Measurements from ENCODE around the gene GPR171. TPM values are rescaled to one million over a fixed set of nuclear protein-coding genes. Genes with fewer than 3 reads are reported as not detected.

Gene GPR171
- total RNA-seq, 2 experiments from 2014 or later, result 144 to 181 TPM

DNA sequence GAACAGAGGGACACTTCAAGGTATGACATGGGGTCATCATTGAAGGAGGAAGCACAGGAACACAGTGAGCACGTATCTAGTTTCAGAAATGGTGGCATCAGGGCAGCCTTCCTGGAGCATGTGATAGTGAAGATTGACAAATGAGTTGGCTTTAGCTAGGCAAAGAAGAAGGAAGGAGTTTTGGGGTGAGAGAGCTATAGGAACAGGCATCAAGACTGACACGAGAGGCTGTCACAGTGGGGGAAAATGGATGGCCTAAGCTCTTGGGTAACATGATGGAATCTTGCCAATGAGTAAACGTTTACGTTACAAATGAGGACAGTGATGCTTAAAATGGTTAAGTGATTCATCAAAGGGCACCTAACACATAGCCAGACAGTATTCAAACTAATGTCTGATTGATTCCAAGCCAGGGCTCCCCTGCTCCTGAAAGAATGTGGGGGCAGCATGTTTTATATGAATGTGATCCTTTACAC lies 23.1 kb upstream of the GPR171 start:
- Mint-ChIP-seq H3K27ac (peak overlapping the region; percentile 6), H3K4me3 (no peak overlapping the region), H3K4me1 (peaks cover 55% of the 10 kb centered on the region), H3K36me3 (ENCODE audit: low read depth) (peaks cover 16% of the 10 kb centered on the region), H3K27me3 (no peaks in the 10 kb centered on the region), H3K9me3 (peaks cover 12% of the 10 kb centered on the region)
- no peak for DNase-seq
- CTCF ChIA-PET, result interaction anchor here (1.1 to 5.7 kb wide), 6 partner anchors 15 to 70 kb away, joined by 3 to 55 read pairs (median 8); partner anchors contain the start of gene P2RY14
- POLR2A ChIA-PET, result no interaction called here

DNA sequence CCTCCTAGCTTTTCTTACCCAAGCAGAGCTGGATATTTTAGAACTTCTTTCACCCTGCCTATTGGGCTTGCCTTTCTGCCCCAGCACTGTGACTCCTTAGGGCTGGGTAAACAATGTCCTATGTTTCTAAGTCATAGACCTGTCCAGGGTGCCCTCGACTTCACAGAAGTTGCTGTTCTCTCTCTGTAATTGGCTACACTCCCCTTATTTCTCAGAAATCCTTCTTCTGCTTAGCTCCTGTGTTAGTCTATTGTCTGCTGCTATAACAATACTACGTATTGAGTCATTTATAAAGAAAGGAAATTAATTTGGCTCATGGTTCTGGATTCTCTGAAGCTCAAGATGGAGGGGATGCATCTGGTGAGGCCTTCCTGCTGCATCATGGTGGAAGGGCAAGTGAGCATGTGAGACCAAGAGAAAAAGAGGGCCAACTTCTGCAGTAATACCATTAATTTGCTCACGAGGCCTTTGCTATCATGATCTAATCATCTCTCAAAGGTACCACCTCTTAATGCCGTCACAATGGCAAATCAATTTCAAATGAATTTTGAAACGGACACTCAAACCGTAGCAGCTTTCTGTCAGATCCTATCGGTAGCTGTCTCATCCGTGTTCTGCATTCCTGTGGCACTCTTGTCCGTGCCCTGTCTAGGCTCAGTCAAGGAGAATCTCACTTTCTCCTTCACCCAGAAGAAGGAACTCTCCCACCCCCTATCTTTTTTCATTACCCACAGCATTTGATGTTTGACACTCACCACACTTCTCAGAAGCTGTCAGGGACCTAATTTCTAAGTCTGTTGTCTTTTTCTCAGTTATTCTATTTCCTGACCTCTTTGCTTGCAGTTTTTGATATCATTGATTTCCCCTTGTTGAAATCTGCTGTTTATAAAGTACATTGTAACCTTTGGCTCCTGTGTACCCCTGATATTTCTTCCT lies 22.3 kb upstream of the GPR171 start:
- POLR2A ChIA-PET, result no interaction called here

DNA sequence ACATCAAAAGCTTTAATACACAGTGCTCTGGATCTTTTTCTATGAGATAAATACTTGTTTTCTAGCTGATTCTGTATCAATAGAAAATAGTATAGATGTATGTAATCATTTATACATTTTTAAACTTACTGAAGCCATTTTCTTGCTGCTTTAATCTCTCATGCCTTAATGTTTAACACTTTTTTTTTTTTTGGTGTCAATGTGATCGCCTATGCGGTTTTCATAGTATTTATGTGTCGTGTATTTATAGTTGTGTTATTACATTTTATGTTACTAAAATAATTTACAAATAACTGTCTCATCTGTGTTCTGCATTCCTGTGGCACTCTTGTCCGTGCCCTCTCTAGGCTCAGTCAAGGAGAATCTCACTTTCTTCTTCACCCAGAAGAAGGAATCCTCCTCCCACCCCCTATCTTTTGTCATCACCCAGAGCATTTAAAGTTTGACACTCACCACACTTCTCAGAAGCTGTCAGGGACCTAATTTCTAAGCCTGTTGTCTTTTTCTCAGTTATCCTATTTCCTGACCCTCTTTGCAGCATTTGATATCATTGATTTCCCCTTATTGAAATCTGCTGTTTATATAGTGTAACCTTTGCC lies 21.4 kb upstream of the GPR171 start:
- CTCF ChIA-PET, result interaction anchor here (0.6 to 5.7 kb wide), 6 partner anchors 38 to 92 kb away, joined by 3 to 55 read pairs (median 4); partner anchors contain the start of genes GPR87 and P2RY14

More for the DNA sequence above, 22.3 kb upstream of the GPR171 start:
- DNase-seq, result no peak
- Mint-ChIP-seq H3K27ac (peak overlapping the region; percentile 6), H3K27me3 (no peaks in the 10 kb centered on the region), H3K4me1 (peaks cover 47% of the 10 kb centered on the region), H3K36me3 (ENCODE audit: low read depth) (peaks cover 23% of the 10 kb centered on the region), H3K9me3 (peaks cover 19% of the 10 kb centered on the region), H3K4me3 (no peak overlapping the region)
- CTCF ChIA-PET, result interaction anchor here (1.2 to 5.7 kb wide), 4 partner anchors 9 to 55 kb away, joined by 3 to 55 read pairs (median 8); partner anchors contain the start of gene P2RY14

DNA sequence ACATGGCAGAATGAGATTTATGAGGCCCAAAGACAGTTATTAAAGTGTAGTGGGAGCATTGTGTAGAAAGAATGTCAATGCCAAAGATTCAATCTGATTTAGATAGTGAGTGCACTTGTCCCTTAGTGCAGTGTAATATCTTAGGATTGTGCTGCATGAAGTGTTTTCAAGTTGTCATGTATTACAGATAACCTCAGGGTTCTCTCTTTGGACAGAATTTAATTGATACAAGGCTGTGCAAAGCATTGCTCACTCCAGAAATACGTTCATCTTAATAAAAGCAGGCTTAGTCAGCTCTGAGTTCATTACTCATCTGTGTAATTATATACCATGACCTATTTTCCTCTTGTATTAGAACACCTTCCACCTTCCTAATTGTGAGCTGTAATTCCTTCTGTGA lies 16.0 kb upstream of the GPR171 start:
- no peak for DNase-seq
- Mint-ChIP-seq H3K27me3 (no peaks in the 10 kb centered on the region), H3K4me3 (no peak overlapping the region), H3K4me1 (no peaks in the 10 kb centered on the region), H3K27ac (no peak overlapping the region), H3K36me3 (ENCODE audit: low read depth) (peaks cover 23% of the 10 kb centered on the region), H3K9me3 (peaks cover 23% of the 10 kb centered on the region)
- CTCF ChIA-PET, result interaction anchor here (1.7 to 2.0 kb wide), 2 partner anchors 18 to 51 kb away, joined by 4 to 5 read pairs; no protein-coding TSS in a partner anchor
- POLR2A ChIA-PET, result no interaction called here

More for the DNA sequence above, 21.4 kb upstream of the GPR171 start:
- DNase-seq, result no peak
- Mint-ChIP-seq H3K9me3 (peaks cover 23% of the 10 kb centered on the region), H3K4me1 (peaks cover 45% of the 10 kb centered on the region), H3K27me3 (no peaks in the 10 kb centered on the region), H3K4me3 (no peak overlapping the region), H3K36me3 (ENCODE audit: low read depth) (peaks cover 23% of the 10 kb centered on the region), H3K27ac (no peak overlapping the region)
- POLR2A ChIA-PET, result no interaction called here

DNA sequence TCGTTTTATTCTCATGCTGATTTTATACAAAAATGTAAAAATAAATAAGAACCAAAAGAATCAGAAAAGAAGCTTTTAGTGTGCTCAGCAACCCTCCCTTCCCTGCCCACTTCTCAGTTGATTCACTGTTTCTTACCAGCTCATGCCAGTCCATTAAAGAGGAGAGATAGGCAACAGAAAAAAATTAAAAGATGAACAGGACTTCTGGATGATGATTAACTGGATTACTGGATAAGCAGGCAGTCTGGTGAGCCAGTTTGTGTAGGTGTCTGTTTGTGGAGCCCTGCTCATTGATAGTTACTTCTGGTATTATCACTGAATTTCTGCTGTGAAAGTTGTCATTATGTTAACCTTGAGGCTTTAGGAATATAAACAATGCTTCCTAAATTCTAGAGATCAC lies 15.1 kb upstream of the GPR171 start:
- CTCF ChIA-PET, result interaction anchor here (0.7 to 2.2 kb wide), 5 partner anchors 9 to 50 kb away, joined by 3 to 10 read pairs (median 6); no protein-coding TSS in a partner anchor
- POLR2A ChIA-PET, result no interaction called here
- H3K4me3 Mint-ChIP-seq, result no peak overlapping the region
- DNase-seq, result no peak
- no peaks in the 10 kb centered on the region for H3K4me1 Mint-ChIP-seq
- H3K27me3 Mint-ChIP-seq, result no peaks in the 10 kb centered on the region
- peaks cover 23% of the 10 kb centered on the region for H3K9me3 Mint-ChIP-seq
- peaks cover 23% of the 10 kb centered on the region for H3K36me3 Mint-ChIP-seq (ENCODE audit: low read depth)
- H3K27ac Mint-ChIP-seq, result no peak overlapping the region

DNA sequence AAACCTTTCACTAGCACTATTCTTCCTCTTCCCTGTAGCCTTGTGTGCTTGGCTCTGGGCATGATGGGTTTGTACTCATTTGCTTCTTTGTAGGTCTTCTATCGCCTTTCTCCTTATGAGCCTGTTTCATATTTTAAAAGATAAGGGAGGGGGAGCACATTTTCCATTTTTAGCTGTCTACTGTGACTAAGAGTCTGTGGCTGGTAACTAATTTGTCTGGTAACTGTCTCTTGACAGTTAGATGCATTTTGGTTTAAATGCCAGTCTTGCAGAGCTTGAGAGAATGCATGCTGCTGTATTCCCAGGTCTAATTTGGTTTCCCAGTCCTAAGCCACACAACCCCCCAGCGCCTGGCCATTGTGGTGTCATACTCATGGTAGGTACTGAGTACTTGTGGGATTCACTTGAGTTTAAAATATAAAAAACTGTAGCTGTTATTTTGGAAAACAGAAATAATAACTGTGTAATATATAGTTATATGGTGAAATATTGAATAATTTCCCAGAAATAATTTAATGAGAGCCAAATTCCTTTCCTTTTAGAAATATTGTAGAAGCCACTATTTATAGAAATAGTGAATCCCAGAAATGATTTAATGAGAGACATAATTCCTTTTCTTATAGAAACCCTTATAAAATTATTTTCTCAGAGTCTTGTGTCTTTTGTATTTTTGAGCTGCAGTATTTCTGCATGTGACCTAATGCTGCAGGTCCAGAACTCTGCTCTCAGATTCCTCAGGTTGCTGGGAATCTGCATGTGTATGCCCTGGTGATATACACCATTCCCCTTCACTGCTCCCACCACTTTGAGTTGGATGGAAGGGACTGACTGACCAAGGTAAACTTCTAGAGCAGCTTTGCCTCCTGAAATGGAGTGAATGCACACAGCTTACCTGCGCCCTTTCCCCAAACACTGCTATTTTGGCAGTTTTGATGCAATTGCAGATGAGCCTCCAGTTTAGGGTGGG lies 13.9 kb upstream of the GPR171 start:
- Mint-ChIP-seq H3K27me3 (no peaks in the 10 kb centered on the region), H3K36me3 (ENCODE audit: low read depth) (peaks cover 13% of the 10 kb centered on the region), H3K9me3 (peaks cover 13% of the 10 kb centered on the region), H3K4me1 (no peaks in the 10 kb centered on the region), H3K4me3 (no peak overlapping the region), H3K27ac (no peak overlapping the region)
- ChIA-PET CTCF (interaction anchor here (1.4 to 2.2 kb wide), 6 partner anchors 10 to 49 kb away, joined by 3 to 10 read pairs (median 6); no protein-coding TSS in a partner anchor), POLR2A (no interaction called here)
- DNase-seq, result no peak

DNA sequence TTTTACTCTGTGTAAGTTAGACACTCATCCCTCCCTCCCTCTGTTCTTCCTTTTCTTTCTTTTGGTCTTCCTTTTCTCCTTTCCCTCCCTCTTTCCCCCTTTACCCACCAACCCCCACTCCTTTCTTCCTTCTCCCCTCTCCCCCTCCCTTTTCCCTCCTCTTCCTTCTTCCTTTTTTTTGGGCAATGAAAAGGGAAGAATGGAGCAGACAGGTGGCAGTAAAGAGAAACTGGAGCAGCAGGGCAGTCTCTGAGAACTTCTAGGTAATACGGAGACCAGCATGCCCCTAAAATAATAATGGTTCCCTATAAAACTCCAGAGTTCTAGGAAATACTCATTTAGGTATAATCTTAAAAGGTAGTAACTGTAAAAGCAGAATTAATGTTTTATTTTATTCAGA lies 11.4 kb upstream of the GPR171 start:
- no peak for DNase-seq
- POLR2A ChIA-PET, result no interaction called here
- Mint-ChIP-seq H3K27ac (no peak overlapping the region), H3K9me3 (peaks cover 2% of the 10 kb centered on the region), H3K4me3 (no peak overlapping the region), H3K27me3 (no peaks in the 10 kb centered on the region), H3K36me3 (ENCODE audit: low read depth) (peaks cover 2% of the 10 kb centered on the region), H3K4me1 (peaks cover 23% of the 10 kb centered on the region)
- CTCF ChIA-PET, result interaction anchor here (0.8 to 1.6 kb wide), 2 partner anchors 13 to 16 kb away, joined by 4 to 6 read pairs; no protein-coding TSS in a partner anchor

DNA sequence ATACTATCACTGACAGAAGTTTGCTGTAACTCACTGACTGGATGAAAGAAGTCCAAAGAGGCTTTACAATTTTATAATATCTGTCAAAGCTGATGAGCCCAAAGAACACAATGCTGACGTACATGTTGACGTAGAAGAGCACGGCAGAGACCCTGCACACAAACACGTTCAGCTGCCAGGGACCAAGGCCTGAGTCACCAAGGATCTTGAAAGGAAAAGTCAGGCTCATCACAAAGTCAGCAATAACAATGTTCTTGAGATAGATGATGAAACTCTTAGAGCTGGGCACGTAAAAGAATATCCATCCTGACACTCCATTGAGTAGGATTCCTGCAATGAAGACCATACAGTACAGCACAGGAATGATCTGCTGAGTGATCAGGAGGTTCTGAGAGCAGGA lies 10.9 kb upstream of the GPR171 start:
- Mint-ChIP-seq H3K27me3 (no peaks in the 10 kb centered on the region), H3K4me3 (no peak overlapping the region), H3K36me3 (ENCODE audit: low read depth) (peaks cover 6% of the 10 kb centered on the region), H3K27ac (no peak overlapping the region), H3K9me3 (peaks cover 4% of the 10 kb centered on the region), H3K4me1 (peaks cover 29% of the 10 kb centered on the region)
- CTCF ChIA-PET, result interaction anchor here (1.6 kb wide), 1 partner anchor 13 kb away, joined by 4 read pairs; no protein-coding TSS in a partner anchor
- POLR2A ChIA-PET, result no interaction called here
- no peak for DNase-seq

DNA sequence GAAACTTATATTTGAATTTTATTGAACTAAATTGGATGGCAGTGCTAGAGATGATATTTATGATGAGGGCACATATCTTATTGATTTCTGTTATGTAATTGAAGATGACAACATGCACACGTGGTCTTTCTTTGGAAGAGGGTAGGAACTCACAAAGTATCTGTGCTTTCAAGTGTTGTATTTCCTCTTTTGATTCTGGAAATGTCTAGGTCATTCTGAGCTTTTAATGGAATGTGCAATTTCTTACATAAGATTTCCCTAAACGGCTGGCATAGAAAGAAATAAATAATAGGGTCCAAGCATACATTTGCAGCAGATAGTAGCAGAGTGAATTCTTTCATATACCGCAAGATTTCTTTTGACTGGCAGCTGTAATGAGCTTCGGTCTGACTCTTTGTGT lies 10.1 kb upstream of the GPR171 start:
- POLR2A ChIA-PET, result no interaction called here
- Mint-ChIP-seq H3K4me1 (peaks cover 35% of the 10 kb centered on the region), H3K27me3 (no peaks in the 10 kb centered on the region), H3K4me3 (no peak overlapping the region), H3K36me3 (ENCODE audit: low read depth) (peaks cover 9% of the 10 kb centered on the region), H3K9me3 (peaks cover 7% of the 10 kb centered on the region), H3K27ac (no peak overlapping the region)
- CTCF ChIA-PET, result interaction anchor here (0.9 kb wide), 1 partner anchor 10 kb away, joined by 3 read pairs; the partner anchor contains the start of gene GPR171
- no peak for DNase-seq

DNA sequence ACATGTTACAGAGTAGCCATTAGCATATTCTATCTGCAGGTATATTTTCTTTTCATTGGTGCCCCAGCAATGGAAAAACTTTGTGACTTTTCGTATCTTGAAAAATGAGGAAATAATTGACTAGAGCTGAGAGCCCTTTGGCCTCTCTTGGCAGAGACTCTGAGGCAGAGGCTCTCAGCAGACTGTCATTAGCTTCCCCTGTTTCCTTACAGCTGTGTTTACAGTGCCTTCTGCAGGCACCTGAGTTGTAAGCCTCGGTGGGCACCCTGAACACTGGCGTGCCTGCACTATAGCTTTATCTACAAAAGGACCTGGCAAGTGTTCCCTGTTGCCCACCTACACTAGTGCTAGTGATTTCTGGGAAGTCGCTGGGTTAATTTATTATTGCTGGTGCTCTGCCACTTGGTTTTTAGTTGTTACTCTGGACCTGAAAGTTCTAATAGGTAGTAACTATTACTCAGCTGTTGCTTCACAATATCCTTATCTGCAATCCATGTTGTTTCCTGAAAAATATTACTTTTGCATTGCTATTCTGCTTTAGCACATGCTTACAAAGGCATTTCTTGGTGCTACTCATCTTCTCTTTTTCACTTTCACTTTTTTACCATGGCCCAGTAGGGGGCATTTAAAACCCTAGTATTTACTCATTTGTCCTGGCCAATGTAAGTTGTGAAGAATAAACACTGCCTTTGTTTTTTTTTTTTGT lies 7.8 kb upstream of the GPR171 start:
- CTCF ChIA-PET, result interaction anchor here (0.6 to 1.6 kb wide), 9 partner anchors 10 to 217 kb away, joined by 3 to 6 read pairs (median 4); no protein-coding TSS in a partner anchor
- H3K27ac Mint-ChIP-seq, result peak overlapping the region; percentile 87
- H3K36me3 Mint-ChIP-seq (ENCODE audit: low read depth), result peaks cover 11% of the 10 kb centered on the region
- POLR2A ChIA-PET, result no interaction called here
- peaks cover 57% of the 10 kb centered on the region for H3K4me1 Mint-ChIP-seq
- H3K9me3 Mint-ChIP-seq, result peaks cover 7% of the 10 kb centered on the region
- H3K27me3 Mint-ChIP-seq, result no peaks in the 10 kb centered on the region
- peak; percentile 34 for DNase-seq
- H3K4me3 Mint-ChIP-seq, result peak overlapping the region; percentile 47

DNA sequence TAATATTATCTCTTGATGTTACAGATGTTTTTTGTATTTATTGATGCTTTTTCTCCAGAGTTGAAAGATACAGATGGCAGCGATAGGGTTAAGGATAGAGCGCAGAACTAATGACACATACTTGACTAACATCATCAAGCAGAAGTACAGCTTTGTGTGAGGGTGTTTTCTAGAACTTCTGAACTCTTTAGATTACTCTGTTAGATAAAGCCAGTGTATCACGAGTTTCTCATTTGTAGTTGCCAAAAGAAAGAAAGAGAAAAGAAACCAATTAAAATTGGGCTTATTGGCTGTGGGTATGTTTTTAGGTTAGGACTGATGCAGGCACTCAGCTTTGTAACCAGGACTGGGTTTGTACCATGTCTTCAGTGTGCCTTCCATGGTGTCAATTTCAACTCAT lies 6.6 kb upstream of the GPR171 start:
- Mint-ChIP-seq H3K9me3 (peaks cover 7% of the 10 kb centered on the region), H3K27ac (peak overlapping the region; percentile 87), H3K27me3 (no peaks in the 10 kb centered on the region), H3K4me3 (peak overlapping the region; percentile 30), H3K36me3 (ENCODE audit: low read depth) (peaks cover 11% of the 10 kb centered on the region), H3K4me1 (peaks cover 69% of the 10 kb centered on the region)
- ChIA-PET CTCF (interaction anchor here (0.8 to 5.3 kb wide), 3 partner anchors 19 to 42 kb away, joined by 3 to 24 read pairs (median 3); no protein-coding TSS in a partner anchor), POLR2A (no interaction called here)
- no peak for DNase-seq
